Measurements from ENCODE around the gene PCDH7. TPM values are rescaled to one million over a fixed set of nuclear protein-coding genes. Genes with fewer than 3 reads are reported as not detected.

PCDH7 gene
- total RNA-seq, 2 experiments from 2014 or later = not detected

- H3K79me2 ChIP-seq (ENCODE audit: insufficient read depth, low read depth, low read length) = no peaks in the 10 kb centered on the region
- H3K36me3 ChIP-seq (ENCODE audit: insufficient read depth, low read length) = no peaks in the 10 kb centered on the region
- no TSS peak for BruUV-seq (replicated peaks)
- H3K4me3 ChIP-seq (ENCODE audit: low read depth, low read length, poor library complexity, severe bottlenecking) = no peak overlapping the region
- H2AFZ ChIP-seq (ENCODE audit: low read length) = no peak overlapping the region
- TF ChIP-seq CTCF (conservative IDR thresholded peaks at IDR 0.05; ENCODE audit: low read length) (no peak), EZH2phosphoT487 (IDR thresholded peaks at IDR 0.05; ENCODE audit: borderline replicate concordance, low read depth, low read length) (no peak)
- H3K4me1 ChIP-seq (ENCODE audit: insufficient read depth, low read length, poor library complexity, severe bottlenecking) = no peaks in the 10 kb centered on the region
- H3K9me2 ChIP-seq (ENCODE audit: insufficient read depth, low read length) = no peaks in the 10 kb centered on the region
- ChIA-PET POLR2A (interaction anchor here (0.7 kb wide), 1 partner anchor 235 kb away, joined by 4 read pairs; no protein-coding TSS in a partner anchor), CTCF (ENCODE audit: unreplicated experiment) (no interaction called here)
- intact Hi-C loops (cut with micrococcal nuclease; ENCODE audit: unreplicated experiment) = no loop called here
- no peaks in the 10 kb centered on the region for H3K9me3 ChIP-seq (ENCODE audit: low read length)
- H3K27ac ChIP-seq (ENCODE audit: low read depth, low read length, poor library complexity, severe bottlenecking) = no peak overlapping the region
- no peak for DNase-seq (ENCODE audit: low spot score)
- H4K20me1 ChIP-seq (ENCODE audit: insufficient read depth, low read length) = no peaks in the 10 kb centered on the region
- no peak overlapping the region for H3K4me2 ChIP-seq (ENCODE audit: low read length)
Measured at GRCh38 chr4:30754021-30754420, 33.9 kb downstream of the PCDH7 start.

- Histone ChIP-seq H3K27ac (ENCODE audit: low read depth, low read length, poor library complexity, severe bottlenecking) (no peak overlapping the region), H3K79me2 (ENCODE audit: insufficient read depth, low read depth, low read length) (no peaks in the 10 kb centered on the region), H3K4me2 (ENCODE audit: low read length) (no peak overlapping the region), H2AFZ (ENCODE audit: low read length) (no peak overlapping the region), H3K36me3 (ENCODE audit: insufficient read depth, low read length) (no peaks in the 10 kb centered on the region), H3K9me3 (ENCODE audit: low read length) (no peaks in the 10 kb centered on the region), H3K4me1 (ENCODE audit: insufficient read depth, low read length, poor library complexity, severe bottlenecking) (no peaks in the 10 kb centered on the region), H4K20me1 (ENCODE audit: insufficient read depth, low read length) (no peaks in the 10 kb centered on the region), H3K9me2 (ENCODE audit: insufficient read depth, low read length) (no peaks in the 10 kb centered on the region), H3K4me3 (ENCODE audit: low read depth, low read length, poor library complexity, severe bottlenecking) (no peak overlapping the region)
- no peak for DNase-seq (ENCODE audit: low spot score)
- BruUV-seq (replicated peaks) = no TSS peak
- intact Hi-C loops (cut with micrococcal nuclease; ENCODE audit: unreplicated experiment) = no loop called here
- TF ChIP-seq CTCF (conservative IDR thresholded peaks at IDR 0.05; ENCODE audit: low read length) (no peak), EZH2phosphoT487 (IDR thresholded peaks at IDR 0.05; ENCODE audit: borderline replicate concordance, low read depth, low read length) (no peak)
- CTCF ChIA-PET (ENCODE audit: unreplicated experiment) = no interaction called here
- POLR2A ChIA-PET = no interaction called here
Measured at GRCh38 chr4:30755346-30755745, 35.2 kb downstream of the PCDH7 start.

GRCh38 chr4:30756553-30756952 lies 36.4 kb downstream of the PCDH7 start:
- H3K4me1 ChIP-seq (ENCODE audit: insufficient read depth, low read length, poor library complexity, severe bottlenecking) = no peaks in the 10 kb centered on the region
- POLR2A ChIA-PET = no interaction called here
- no TSS peak for BruUV-seq (replicated peaks)
- no peak overlapping the region for H3K27ac ChIP-seq (ENCODE audit: low read depth, low read length, poor library complexity, severe bottlenecking)
- intact Hi-C loops (cut with micrococcal nuclease; ENCODE audit: unreplicated experiment) = no loop called here
- H3K36me3 ChIP-seq (ENCODE audit: insufficient read depth, low read length) = no peaks in the 10 kb centered on the region
- CTCF ChIA-PET (ENCODE audit: unreplicated experiment) = no interaction called here
- no peaks in the 10 kb centered on the region for H3K79me2 ChIP-seq (ENCODE audit: insufficient read depth, low read depth, low read length)
- no peaks in the 10 kb centered on the region for H3K9me3 ChIP-seq (ENCODE audit: low read length)
- no peak overlapping the region for H3K4me2 ChIP-seq (ENCODE audit: low read length)
- no peaks in the 10 kb centered on the region for H4K20me1 ChIP-seq (ENCODE audit: insufficient read depth, low read length)
- H3K4me3 ChIP-seq (ENCODE audit: low read depth, low read length, poor library complexity, severe bottlenecking) = no peak overlapping the region
- DNase-seq (ENCODE audit: low spot score) = no peak
- no peaks in the 10 kb centered on the region for H3K9me2 ChIP-seq (ENCODE audit: insufficient read depth, low read length)
- H2AFZ ChIP-seq (ENCODE audit: low read length) = no peak overlapping the region
- TF ChIP-seq EZH2phosphoT487 (IDR thresholded peaks at IDR 0.05; ENCODE audit: borderline replicate concordance, low read depth, low read length) (no peak), CTCF (conservative IDR thresholded peaks at IDR 0.05; ENCODE audit: low read length) (no peak)

All from OCI-LY7 (cell line).